Nucleus accumbens (tissue), 56 donors: ENCODE measurements around the gene SNW1.

Experiments used
- DNase-seq, 56 donors: peaks; one replicate each; lab custom pipeline; 2025; lab: John Stamatoyannopoulos, UW

The SNW1 gene

DNA sequence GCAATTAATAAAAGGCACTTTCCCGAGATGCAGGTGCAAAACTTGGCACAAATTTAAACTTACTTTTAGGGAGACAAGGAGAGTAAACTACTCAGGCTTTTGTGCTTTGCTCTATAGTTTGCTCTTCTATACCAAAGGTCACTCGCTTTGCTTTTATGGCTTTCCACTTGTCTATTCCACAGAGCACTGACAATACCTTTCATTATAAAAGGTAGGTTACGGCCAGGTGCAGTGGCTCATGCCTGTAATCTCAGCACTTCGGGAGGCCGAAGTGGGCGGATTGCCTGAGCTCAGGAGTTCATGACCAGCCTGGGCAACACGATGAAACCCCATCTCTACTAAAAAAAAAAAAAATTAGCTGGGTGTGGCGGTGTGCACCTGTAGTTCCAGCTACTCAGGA is 86.0 kb downstream of the SNW1 start:
- no peak for DNase-seq

DNA sequence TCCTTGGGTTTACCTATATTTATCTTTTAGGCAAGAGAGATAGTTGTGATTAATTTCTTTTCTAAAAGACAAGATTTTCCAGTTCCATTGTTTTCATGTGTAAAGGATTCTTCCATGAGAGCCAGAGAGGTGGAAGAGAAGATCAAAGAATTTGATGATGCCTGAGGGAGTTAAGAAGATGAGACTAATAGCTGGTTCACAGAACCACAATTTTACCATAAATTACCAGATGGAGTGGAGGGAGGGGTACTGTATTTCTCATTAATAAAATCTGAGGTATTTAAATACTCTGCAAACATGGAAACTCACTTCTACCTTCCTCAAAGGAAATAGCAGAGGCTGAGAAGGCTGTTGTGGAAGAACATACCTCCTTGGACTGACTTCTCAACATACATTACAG is 87.8 kb downstream of the SNW1 start:
- DNase-seq, result no peak
